GM10248 (cell line): ENCODE results near the gene LRRC37A.
"Not testable (repeated sequence)": the region's sequence is repeated elsewhere in the genome, so short reads cannot be mapped to it uniquely, and the experiment has no call there.

ENCODE experiments used
- CTCF ChIA-PET: fragments of 300-600 bp; sonication (Branson Sonifier 250); formaldehyde crosslinking; extraction: SDS; loops from one replicate; lab custom pipeline; 2021; ENCODE audit warnings: antibody characterized with exemption; lab: Yijun Ruan, JAX
- POLR2A ChIA-PET: fragments of 350-650 bp; sonication (Branson Sonifier 250); formaldehyde crosslinking; extraction: SDS; loops from one replicate; lab custom pipeline; 2020; ENCODE audit warnings: antibody characterized with exemption; lab: Yijun Ruan, JAX
- DNase-seq: peaks from one replicate; pipeline ENCODE4 v3.0.0; 2012; ENCODE audit errors: extremely low spot score
- CTCF ChIP-seq: IDR thresholded peaks from 2 replicates; pipeline ENCODE4 v1.5.1; 2012; ENCODE audit warnings: mild to moderate bottlenecking, low read depth; ENCODE audit errors: extremely low read depth, missing control alignments, control extremely low read depth

The LRRC37A gene

GRCh38 chr17:46266656-46267544, 28.0 kb upstream of the LRRC37A start:
- peak; percentile 95 for DNase-seq
- CTCF ChIA-PET = interaction anchor here (0.9 to 2.4 kb wide), 2 partner anchors 54 to 175 kb away, joined by 3 to 6 read pairs; no protein-coding TSS in a partner anchor
- TF ChIP-seq CTCF = no peak
- POLR2A ChIA-PET = no interaction called here

GRCh38 chr17:46270032-46270431, 24.9 kb upstream of the LRRC37A start:
- no peak for TF ChIP-seq CTCF
- no peak for DNase-seq
- ChIA-PET CTCF (no interaction called here), POLR2A (no interaction called here)

GRCh38 chr17:46273541-46274236, 21.2 kb upstream of the LRRC37A start:
- POLR2A ChIA-PET = no interaction called here
- no peak for TF ChIP-seq CTCF
- CTCF ChIA-PET = interaction anchor here (1.2 kb wide), 1 partner anchor 80 kb away, joined by 3 read pairs; the partner anchor contains the start of gene KANSL1
- no peak for DNase-seq

GRCh38 chr17:46274238-46274637, 20.7 kb upstream of the LRRC37A start:
- POLR2A ChIA-PET = no interaction called here
- DNase-seq = no peak
- TF ChIP-seq CTCF = no peak
- CTCF ChIA-PET = interaction anchor here (1.3 kb wide), 1 partner anchor 12 kb away, joined by 3 read pairs; no protein-coding TSS in a partner anchor

- POLR2A ChIA-PET, DNase-seq: not testable (repeated sequence)
- CTCF ChIA-PET = interaction anchor here (1.0 to 2.0 kb wide), 3 partner anchors 8 to 286 kb away, joined by 3 to 5 read pairs (median 3); no protein-coding TSS in a partner anchor
Measured at GRCh38 chr17:46276728-46277479, 18.0 kb upstream of the LRRC37A start.

- DNase-seq, POLR2A ChIA-PET, CTCF ChIA-PET: not testable (repeated sequence)
Measured at GRCh38 chr17:46281336-46281735, 13.6 kb upstream of the LRRC37A start.

- POLR2A ChIA-PET, CTCF ChIA-PET, DNase-seq: not testable (repeated sequence)
Measured at GRCh38 chr17:46282635-46283034, 12.3 kb upstream of the LRRC37A start.

GRCh38 chr17:46284467-46284866, 10.5 kb upstream of the LRRC37A start:
- POLR2A ChIA-PET, CTCF ChIA-PET, DNase-seq: not testable (repeated sequence)

GRCh38 chr17:46285500-46285899, 9.4 kb upstream of the LRRC37A start:
- CTCF ChIA-PET, DNase-seq, POLR2A ChIA-PET: not testable (repeated sequence)
